HepG2 (cell line): ENCODE measurements around the gene POGLUT3. TPM values are rescaled to one million over a fixed set of nuclear protein-coding genes. Genes with fewer than 3 reads are reported as not detected.

Source experiments
- ATAC-seq: fragments of 200-7000 bp; cut with Tn5 transposase; 3 replicates; pipeline ENCODE4 v1.9.1; 2020; ENCODE audit warnings: mild to moderate bottlenecking, moderate library complexity
- BruUV-seq: library from RNA; stranded (reverse); fragments of 400-500 nt; replicated peaks from 2 replicates; lab custom pipeline; 2021; lab: Mats Ljungman, UMichigan
- CTCF ChIA-PET: fragments of 300-600 bp; formaldehyde crosslinking; extraction: SDS; loops from one replicate; lab custom pipeline; 2021; ENCODE audit warnings: low total read pairs, inconsistent platforms, low intra/inter-chr PET ratio; lab: Yijun Ruan, JAX
- POLR2A ChIA-PET: fragments of 350-600 bp; sonication (Branson Sonifier 250); formaldehyde crosslinking; loops from one replicate; lab custom pipeline; 2020; ENCODE audit warnings: antibody characterized with exemption, inconsistent platforms; lab: Yijun Ruan, JAX
- DNase-seq: peaks from one replicate; pipeline ENCODE4 v3.0.0-alpha.2; 2015; ENCODE audit warnings: low spot score
- FAIRE-seq: peaks from 3 replicates; lab custom pipeline; 2011; peaks lifted over from hg19 to GRCh38; lab: Jason Lieb, UNC
- H2AFZ ChIP-seq: one replicate; pipeline ENCODE4 v1.6.1; 2011; ENCODE audit warnings: low read length, inconsistent platforms
- H3K27ac ChIP-seq: fragments of 300-600 bp; 3 replicates; pipeline ENCODE4 v1.8.0; 2011; ENCODE audit warnings: mixed run types, mild to moderate bottlenecking, mixed read lengths, low read length, inconsistent platforms; ENCODE audit not compliant: insufficient read depth; ENCODE audit errors: extremely low read length
- H3K27me3 ChIP-seq, 2 experiments: fragments of 200-600 bp in 1 of 2; 2 replicates in 1 of 2; 3 replicates in 1 of 2; pipeline versions ENCODE4 v1.6.0 to v1.8.0; 2011; ENCODE audit warnings: low read length in 2 of 2, mild to moderate bottlenecking in 2 of 2, moderate library complexity in 2 of 2, inconsistent platforms in 1 of 2; ENCODE audit not compliant: insufficient read depth in 2 of 2, control insufficient read depth in 1 of 2
- H3K36me3 ChIP-seq, 2 experiments: fragments of 200-600 bp in 1 of 2; replicated peaks in 1 of 2; 2 replicates in 1 of 2; 3 replicates in 1 of 2; pipeline versions ENCODE4 v1.5.1 to v1.8.0; 2011; ENCODE audit warnings: low read length in 2 of 2, inconsistent platforms in 1 of 2; ENCODE audit not compliant: insufficient read depth in 2 of 2, control insufficient read depth in 1 of 2
- H3K4me1 ChIP-seq: 2 replicates; pipeline ENCODE4 v1.5.1; 2012; ENCODE audit warnings: low read length, inconsistent platforms; ENCODE audit not compliant: insufficient read depth
- H3K4me2 ChIP-seq: 2 replicates; pipeline ENCODE4 v1.6.0; 2011; ENCODE audit warnings: low read depth, low read length, inconsistent platforms
- H3K4me3 ChIP-seq, 3 experiments: fragments of 200-600 bp in 1 of 3; sonication (generic), shearing (Covaris generic) in 1 of 3; replicated peaks in 1 of 3; 2 replicates each; pipeline ENCODE4 v1.5.1; 2011 to 2016; ENCODE audit warnings: low read length in 3 of 3, inconsistent platforms in 2 of 3, low read depth in 2 of 3, mild to moderate bottlenecking in 2 of 3, control low read depth in 1 of 3, mixed read lengths in 1 of 3; ENCODE audit not compliant: insufficient read depth in 1 of 3
- H3K79me2 ChIP-seq: one replicate; pipeline ENCODE4 v1.6.1; 2011; ENCODE audit warnings: low read length, inconsistent platforms; ENCODE audit not compliant: insufficient read depth
- H3K9ac ChIP-seq: 2 replicates; pipeline ENCODE4 v1.6.0; 2011; ENCODE audit warnings: mild to moderate bottlenecking, low read depth, low read length, inconsistent platforms; ENCODE audit not compliant: insufficient read depth
- H3K9me3 ChIP-seq: 2 replicates; pipeline ENCODE4 v1.5.1; 2012; ENCODE audit warnings: mild to moderate bottlenecking, low read length
- H4K20me1 ChIP-seq: 2 replicates; pipeline ENCODE4 v1.6.0; 2011; ENCODE audit warnings: inconsistent platforms, mild to moderate bottlenecking, low read length, moderate library complexity; ENCODE audit not compliant: insufficient read depth
- BRD4 ChIP-seq: sonication (generic); formaldehyde crosslinking; IDR thresholded peaks from 2 replicates; pipeline ENCODE4 v1.4.0; 2020; ENCODE audit warnings: missing genetic modification reagents
- CSRNP1 ChIP-seq: sonication (generic); formaldehyde crosslinking; IDR thresholded peaks from 2 replicates; pipeline ENCODE4 v1.8.1; 2023; ENCODE audit warnings: mild to moderate bottlenecking, missing genetic modification reagents
- KAT2B ChIP-seq: fragments of 150-350 bp; IDR thresholded peaks from 2 replicates; pipeline ENCODE4 v1.6.1; 2014; ENCODE audit warnings: low read depth, low read length, borderline replicate concordance
- SATB2 ChIP-seq: sonication (generic); formaldehyde crosslinking; IDR thresholded peaks from 2 replicates; pipeline ENCODE4 v1.5.0; 2020; ENCODE audit warnings: missing genetic modification reagents
- SP4 ChIP-seq: sonication (generic); formaldehyde crosslinking; IDR thresholded peaks from 2 replicates; pipeline ENCODE4 v1.8.1; 2023; ENCODE audit warnings: mild to moderate bottlenecking, missing genetic modification reagents
- THAP11 ChIP-seq: IDR thresholded peaks from 2 replicates; pipeline ENCODE4 v1.6.1; 2016; ENCODE audit warnings: missing biosample characterization, missing genetic modification reagents
- ZNF17 ChIP-seq: sonication (generic); formaldehyde crosslinking; IDR thresholded peaks from 2 replicates; pipeline ENCODE4 v1.5.0; 2020; ENCODE audit warnings: mild to moderate bottlenecking, missing genetic modification reagents
- ZNF207 ChIP-seq: fragments of 450-650 bp; IDR thresholded peaks from 2 replicates; pipeline ENCODE4 v1.6.1; 2016; ENCODE audit warnings: antibody characterized with exemption, borderline replicate concordance
- ZNF292 ChIP-seq: sonication (generic); formaldehyde crosslinking; IDR thresholded peaks from 2 replicates; pipeline ENCODE4 v1.8.1; 2022; ENCODE audit warnings: mild to moderate bottlenecking, low read depth, missing genetic modification reagents, borderline replicate concordance
- ZNF800 ChIP-seq: sonication (generic); formaldehyde crosslinking; IDR thresholded peaks from 2 replicates; pipeline ENCODE4 v1.4.0; 2020; ENCODE audit warnings: missing genetic modification reagents
- WGBS: methylation state at CpG from one replicate; pipeline ENCODE4 v1.1.6; 2017; ENCODE audit warnings: low lambda C conversion rate; 5-methylcytosine and 5-hydroxymethylcytosine counted together
- in situ Hi-C: cut with HindIII; loops from 2 replicates; pipeline ENCODE4 v1.10.0; 2017; ENCODE audit warnings: low pct_unique_long_range_greater_than_20kb; ENCODE audit not compliant: extremely low pct_ligation_motif_present
- intact Hi-C: fragments of 100-400 bp; cut with micrococcal nuclease; formaldehyde crosslinking; loops from one replicate; pipeline ENCODE4 v1.10.0; 2022; ENCODE audit not compliant: unreplicated experiment
- polyA plus RNA-seq, 8 experiments: library from polyadenylated mRNA; depleted of rRNA in 3 of 8; stranded (reverse) in 7 of 8; unstranded in 1 of 8; fragments of >200 nt; fragmentation: Illumina TruSeq in 4 of 8; extraction: Trizol in 4 of 8; gene quantifications; 2 replicates each; pipeline versions ENCODE4 v1.2.1 to v1.2.3, GENCODE V29; 2011 to 2016; ENCODE audit warnings: low read depth in 4 of 8, missing spikeins in 1 of 8, mixed read lengths in 1 of 8; ENCODE audit not compliant: insufficient read depth in 1 of 8
- total RNA-seq, 5 experiments: library from RNA; depleted of rRNA; stranded (reverse); fragments of >200 nt; fragmentation: Illumina TruSeq; extraction: Trizol; gene quantifications; 2 replicates each; pipeline ENCODE4 v1.2.3, GENCODE V29; 2016; ENCODE audit warnings: low read depth in 1 of 5
- TF ChIP-seq, protein P1 (sequence below): conservative IDR thresholded peaks from 2 replicates; pipeline ENCODE4 v1.6.1; 2018; ENCODE audit warnings: missing genetic modification reagents
- TF ChIP-seq, protein P2 (sequence below): sonication (generic); formaldehyde crosslinking; IDR thresholded peaks from 2 replicates; pipeline ENCODE4 v1.9.0; 2021; ENCODE audit warnings: mild to moderate bottlenecking, missing genetic modification reagents

POGLUT3 gene
- total and polyA plus RNA-seq, 2 of the 13 experiments (the other 11 are each of a cell fraction or from before 2014, with no cell fraction given): 14.3 to 22.0 TPM

DNA sequence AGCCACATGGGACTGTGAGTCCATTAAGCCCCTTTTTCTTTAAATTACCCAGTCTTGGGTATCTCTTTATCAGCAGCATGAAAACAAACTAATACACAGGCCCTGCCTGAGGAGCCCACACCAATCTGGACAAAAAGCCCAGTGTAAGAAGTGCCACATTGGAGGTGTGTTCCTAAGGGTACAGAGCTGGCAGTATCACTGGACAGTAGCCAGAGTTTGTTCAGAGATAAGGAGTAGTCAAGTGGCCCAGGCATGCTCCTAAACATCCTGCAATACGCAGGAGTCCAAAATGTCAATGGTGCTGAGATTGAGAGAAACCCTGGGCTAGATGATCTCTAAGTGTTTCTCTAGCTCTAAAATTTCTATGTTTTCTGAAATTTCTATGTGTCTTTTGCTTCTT, 27.0 kb upstream of the POGLUT3 start:
- H3K4me2 ChIP-seq: no peak overlapping the region
- H4K20me1 ChIP-seq: no peaks in the 10 kb centered on the region
- H3K9ac ChIP-seq: no peak overlapping the region
- H3K4me3 ChIP-seq: no peak overlapping the region
- H3K4me1 ChIP-seq: no peaks in the 10 kb centered on the region
- in situ Hi-C loops: no loop called here
- H3K9me3 ChIP-seq: no peaks in the 10 kb centered on the region
- ChIA-PET CTCF (no interaction called here), POLR2A (no interaction called here)
- H3K36me3 ChIP-seq: no peaks in the 10 kb centered on the region
- no peaks in the 10 kb centered on the region for H3K79me2 ChIP-seq
- intact Hi-C loops: no loop called here
- no TSS peak for BruUV-seq
- TF ChIP-seq ZNF292 (CRISPR knock-in tag): no peak
- TF ChIP-seq SATB2 (CRISPR knock-in tag): no peak
- no peak for TF ChIP-seq CSRNP1
- no peak for TF ChIP-seq BRD4 (CRISPR knock-in tag)
- TF ChIP-seq, protein P1, sequence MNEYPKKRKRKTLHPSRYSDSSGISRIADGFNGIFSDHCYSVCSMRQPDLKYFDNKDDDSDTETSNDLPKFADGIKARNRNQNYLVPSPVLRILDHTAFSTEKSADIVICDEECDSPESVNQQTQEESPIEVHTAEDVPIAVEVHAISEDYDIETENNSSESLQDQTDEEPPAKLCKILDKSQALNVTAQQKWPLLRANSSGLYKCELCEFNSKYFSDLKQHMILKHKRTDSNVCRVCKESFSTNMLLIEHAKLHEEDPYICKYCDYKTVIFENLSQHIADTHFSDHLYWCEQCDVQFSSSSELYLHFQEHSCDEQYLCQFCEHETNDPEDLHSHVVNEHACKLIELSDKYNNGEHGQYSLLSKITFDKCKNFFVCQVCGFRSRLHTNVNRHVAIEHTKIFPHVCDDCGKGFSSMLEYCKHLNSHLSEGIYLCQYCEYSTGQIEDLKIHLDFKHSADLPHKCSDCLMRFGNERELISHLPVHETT (CRISPR knock-in tag): no peak
- TF ChIP-seq KAT2B: no peak
- no peak for TF ChIP-seq ZNF17 (CRISPR knock-in tag)
- TF ChIP-seq, protein P2, sequence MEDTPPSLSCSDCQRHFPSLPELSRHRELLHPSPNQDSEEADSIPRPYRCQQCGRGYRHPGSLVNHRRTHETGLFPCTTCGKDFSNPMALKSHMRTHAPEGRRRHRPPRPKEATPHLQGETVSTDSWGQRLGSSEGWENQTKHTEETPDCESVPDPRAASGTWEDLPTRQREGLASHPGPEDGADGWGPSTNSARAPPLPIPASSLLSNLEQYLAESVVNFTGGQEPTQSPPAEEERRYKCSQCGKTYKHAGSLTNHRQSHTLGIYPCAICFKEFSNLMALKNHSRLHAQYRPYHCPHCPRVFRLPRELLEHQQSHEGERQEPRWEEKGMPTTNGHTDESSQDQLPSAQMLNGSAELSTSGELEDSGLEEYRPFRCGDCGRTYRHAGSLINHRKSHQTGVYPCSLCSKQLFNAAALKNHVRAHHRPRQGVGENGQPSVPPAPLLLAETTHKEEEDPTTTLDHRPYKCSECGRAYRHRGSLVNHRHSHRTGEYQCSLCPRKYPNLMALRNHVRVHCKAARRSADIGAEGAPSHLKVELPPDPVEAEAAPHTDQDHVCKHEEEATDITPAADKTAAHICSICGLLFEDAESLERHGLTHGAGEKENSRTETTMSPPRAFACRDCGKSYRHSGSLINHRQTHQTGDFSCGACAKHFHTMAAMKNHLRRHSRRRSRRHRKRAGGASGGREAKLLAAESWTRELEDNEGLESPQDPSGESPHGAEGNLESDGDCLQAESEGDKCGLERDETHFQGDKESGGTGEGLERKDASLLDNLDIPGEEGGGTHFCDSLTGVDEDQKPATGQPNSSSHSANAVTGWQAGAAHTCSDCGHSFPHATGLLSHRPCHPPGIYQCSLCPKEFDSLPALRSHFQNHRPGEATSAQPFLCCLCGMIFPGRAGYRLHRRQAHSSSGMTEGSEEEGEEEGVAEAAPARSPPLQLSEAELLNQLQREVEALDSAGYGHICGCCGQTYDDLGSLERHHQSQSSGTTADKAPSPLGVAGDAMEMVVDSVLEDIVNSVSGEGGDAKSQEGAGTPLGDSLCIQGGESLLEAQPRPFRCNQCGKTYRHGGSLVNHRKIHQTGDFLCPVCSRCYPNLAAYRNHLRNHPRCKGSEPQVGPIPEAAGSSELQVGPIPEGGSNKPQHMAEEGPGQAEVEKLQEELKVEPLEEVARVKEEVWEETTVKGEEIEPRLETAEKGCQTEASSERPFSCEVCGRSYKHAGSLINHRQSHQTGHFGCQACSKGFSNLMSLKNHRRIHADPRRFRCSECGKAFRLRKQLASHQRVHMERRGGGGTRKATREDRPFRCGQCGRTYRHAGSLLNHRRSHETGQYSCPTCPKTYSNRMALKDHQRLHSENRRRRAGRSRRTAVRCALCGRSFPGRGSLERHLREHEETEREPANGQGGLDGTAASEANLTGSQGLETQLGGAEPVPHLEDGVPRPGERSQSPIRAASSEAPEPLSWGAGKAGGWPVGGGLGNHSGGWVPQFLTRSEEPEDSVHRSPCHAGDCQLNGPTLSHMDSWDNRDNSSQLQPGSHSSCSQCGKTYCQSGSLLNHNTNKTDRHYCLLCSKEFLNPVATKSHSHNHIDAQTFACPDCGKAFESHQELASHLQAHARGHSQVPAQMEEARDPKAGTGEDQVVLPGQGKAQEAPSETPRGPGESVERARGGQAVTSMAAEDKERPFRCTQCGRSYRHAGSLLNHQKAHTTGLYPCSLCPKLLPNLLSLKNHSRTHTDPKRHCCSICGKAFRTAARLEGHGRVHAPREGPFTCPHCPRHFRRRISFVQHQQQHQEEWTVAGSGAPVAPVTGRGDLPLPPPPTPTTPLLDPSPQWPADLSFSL (CRISPR knock-in tag): no peak
- no peak for TF ChIP-seq THAP11 (CRISPR knock-in tag)
- no peak for TF ChIP-seq ZNF800 (CRISPR knock-in tag)
- no peak for TF ChIP-seq SP4 (CRISPR knock-in tag)
- TF ChIP-seq ZNF207: no peak
- DNase-seq (no peak), FAIRE-seq (no peak), ATAC-seq (no peak)
- WGBS: 90% methylated on average over 1 of the region's 1 CpG
- H3K27ac ChIP-seq: no peak overlapping the region
- no peaks in the 10 kb centered on the region; a peak in 1 of 5 replicates for H3K27me3 ChIP-seq
- H2AFZ ChIP-seq: no peak overlapping the region
